ENCODE data around the gene PF4V1. TPM values are rescaled to one million over a fixed set of nuclear protein-coding genes. Genes with fewer than 3 reads are reported as not detected.

PF4V1 gene
- total RNA-seq, 2 experiments from 2014 or later = not detected

- ATAC-seq = no peak
- Mint-ChIP-seq H3K4me3 (no peak overlapping the region), H3K27me3 (peaks cover 10% of the 10 kb centered on the region), H3K4me1 (peaks cover 4% of the 10 kb centered on the region), H3K9me3 (ENCODE audit: low read depth) (peaks cover 2% of the 10 kb centered on the region), H3K36me3 (ENCODE audit: low read depth) (no peaks in the 10 kb centered on the region), H3K27ac (no peak overlapping the region)
- POLR2A ChIA-PET = no interaction called here
- CTCF ChIA-PET = no interaction called here
- DNase-seq = no peak
- intact Hi-C loops (cut with DNase I, micrococcal nuclease) = no loop called here
These were observed 20.4 kb upstream of the PF4V1 start for GRCh38 chr4:73832651-73833237.

- peak; percentile 4 for DNase-seq
- Mint-ChIP-seq H3K4me1 (peaks cover 4% of the 10 kb centered on the region), H3K9me3 (ENCODE audit: low read depth) (no peaks in the 10 kb centered on the region), H3K4me3 (no peak within 1 kb of the TSS), H3K27ac (no peak within 1 kb of the TSS), H3K27me3 (peaks cover 18% of the 10 kb centered on the region), H3K36me3 (ENCODE audit: low read depth) (no peaks in the 10 kb centered on the region)
- no peak for ATAC-seq
- intact Hi-C loops (cut with DNase I, micrococcal nuclease) = no loop called here
- ChIA-PET CTCF (no interaction called here), POLR2A (no interaction called here)
These were observed 16.5 kb upstream of the PF4V1 start, which contains the start of gene CXCL6 for GRCh38 chr4:73836373-73837279. TSS of gene CXCL6 (plus strand) at chr4:73836678. CDS start at chr4:73836751, 73 bp downstream.

GRCh38 chr4:73839071-73839470, 14.0 kb upstream of the PF4V1 start:
- intact Hi-C loops (cut with DNase I, micrococcal nuclease) = no loop called here
- DNase-seq (no peak), ATAC-seq (no peak)
- no peaks in the 10 kb centered on the region for H3K36me3 Mint-ChIP-seq (ENCODE audit: low read depth)
- no peaks in the 10 kb centered on the region for H3K9me3 Mint-ChIP-seq (ENCODE audit: low read depth)
- peaks cover 4% of the 10 kb centered on the region for H3K4me1 Mint-ChIP-seq
- H3K4me3 Mint-ChIP-seq = no peak overlapping the region
- POLR2A ChIA-PET = no interaction called here
- H3K27me3 Mint-ChIP-seq = peaks cover 18% of the 10 kb centered on the region
- no peak overlapping the region for H3K27ac Mint-ChIP-seq
- CTCF ChIA-PET = no interaction called here

GRCh38 chr4:73839715-73840114, 13.4 kb upstream of the PF4V1 start:
- Mint-ChIP-seq H3K4me3 (no peak overlapping the region), H3K36me3 (ENCODE audit: low read depth) (no peaks in the 10 kb centered on the region), H3K27ac (no peak overlapping the region), H3K4me1 (peaks cover 4% of the 10 kb centered on the region), H3K27me3 (peaks cover 20% of the 10 kb centered on the region), H3K9me3 (ENCODE audit: low read depth) (no peaks in the 10 kb centered on the region)
- ChIA-PET CTCF (no interaction called here), POLR2A (no interaction called here)
- no peak for DNase-seq
- ATAC-seq = no peak
- intact Hi-C loops (cut with DNase I, micrococcal nuclease) = no loop called here

DNA sequence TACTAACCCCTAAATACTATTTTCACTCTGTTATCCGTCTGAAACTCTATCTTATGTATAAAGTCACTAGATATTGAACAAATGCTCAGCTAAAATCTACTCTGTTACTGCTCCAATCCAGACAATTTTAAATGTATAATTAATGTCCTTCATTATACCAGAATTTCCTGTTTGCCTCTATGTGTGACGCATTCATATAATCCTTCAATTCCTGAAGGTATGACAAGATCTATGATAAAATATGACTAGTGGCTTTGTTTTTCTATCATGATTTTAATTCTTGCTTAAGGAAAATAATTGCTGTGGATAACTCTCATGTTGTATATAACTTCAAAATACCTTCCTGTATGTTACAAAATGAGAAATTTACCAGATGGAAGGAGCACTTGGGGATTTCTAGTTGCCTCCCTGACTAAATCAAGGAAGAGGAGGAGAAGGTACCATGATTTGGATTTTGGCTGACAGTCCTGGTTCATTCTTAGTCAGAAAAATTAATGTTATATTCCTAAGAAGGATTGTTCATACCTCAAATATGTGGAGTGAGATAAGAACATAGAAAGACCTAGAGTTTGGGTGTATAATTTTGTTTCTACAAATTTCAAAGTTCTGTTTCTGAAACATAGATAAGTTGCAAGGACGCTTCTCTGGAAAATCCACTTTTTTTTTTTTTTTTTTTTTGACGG, 11.7 kb upstream of the PF4V1 start:
- no peak overlapping the region for H3K27ac Mint-ChIP-seq
- intact Hi-C loops (cut with DNase I, micrococcal nuclease) = no loop called here
- CTCF ChIA-PET = interaction anchor here (1.3 kb wide), 1 partner anchor 327 kb away, joined by 3 read pairs; no protein-coding TSS in a partner anchor
- POLR2A ChIA-PET = no interaction called here
- peaks cover 4% of the 10 kb centered on the region for H3K4me1 Mint-ChIP-seq
- no peak overlapping the region for H3K4me3 Mint-ChIP-seq
- H3K27me3 Mint-ChIP-seq = peaks cover 18% of the 10 kb centered on the region
- H3K36me3 Mint-ChIP-seq (ENCODE audit: low read depth) = no peaks in the 10 kb centered on the region
- no peak for DNase-seq
- ATAC-seq = no peak
- H3K9me3 Mint-ChIP-seq (ENCODE audit: low read depth) = no peaks in the 10 kb centered on the region

- Mint-ChIP-seq H3K4me3 (no peak overlapping the region), H3K4me1 (no peaks in the 10 kb centered on the region), H3K27ac (no peak overlapping the region), H3K27me3 (peaks cover 10% of the 10 kb centered on the region), H3K36me3 (ENCODE audit: low read depth) (no peaks in the 10 kb centered on the region), H3K9me3 (ENCODE audit: low read depth) (no peaks in the 10 kb centered on the region)
- CTCF ChIA-PET = interaction anchor here (0.7 to 1.3 kb wide), 3 partner anchors 15 to 326 kb away, joined by 3 read pairs; no protein-coding TSS in a partner anchor
- POLR2A ChIA-PET = no interaction called here
- intact Hi-C loops (cut with DNase I, micrococcal nuclease) = no loop called here
- DNase-seq = no peak
- no peak for ATAC-seq
These were observed 10.4 kb upstream of the PF4V1 start for GRCh38 chr4:73842696-73843095.

DNA sequence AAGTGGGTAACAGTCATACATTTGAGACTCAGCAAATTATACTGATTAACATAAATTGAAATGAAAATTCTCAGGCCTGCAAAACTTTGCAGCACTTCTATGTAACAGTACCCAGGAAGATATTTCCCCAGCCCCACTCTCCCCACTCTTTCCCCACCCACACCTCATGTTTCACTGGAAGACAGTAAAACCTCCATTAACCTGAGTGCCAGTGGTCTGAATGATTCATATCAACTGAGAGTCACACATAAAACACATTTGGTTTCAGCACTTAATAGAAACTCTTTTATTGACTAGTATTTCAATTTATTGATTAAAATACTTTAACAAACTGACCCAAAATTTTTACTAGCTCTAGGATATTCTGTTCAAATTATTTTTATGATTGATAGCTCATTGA, 9.7 kb upstream of the PF4V1 start:
- H3K27me3 Mint-ChIP-seq = peaks cover 8% of the 10 kb centered on the region
- no peaks in the 10 kb centered on the region for H3K36me3 Mint-ChIP-seq (ENCODE audit: low read depth)
- intact Hi-C loops (cut with DNase I, micrococcal nuclease) = no loop called here
- H3K27ac Mint-ChIP-seq = no peak overlapping the region
- ChIA-PET CTCF (interaction anchor here (0.7 kb wide), 1 partner anchor 23 kb away, joined by 3 read pairs; no protein-coding TSS in a partner anchor), POLR2A (no interaction called here)
- H3K9me3 Mint-ChIP-seq (ENCODE audit: low read depth) = no peaks in the 10 kb centered on the region
- no peaks in the 10 kb centered on the region for H3K4me1 Mint-ChIP-seq
- DNase-seq = no peak
- no peak for ATAC-seq
- no peak overlapping the region for H3K4me3 Mint-ChIP-seq

- Mint-ChIP-seq H3K36me3 (ENCODE audit: low read depth) (no peaks in the 10 kb centered on the region), H3K9me3 (ENCODE audit: low read depth) (no peaks in the 10 kb centered on the region), H3K27me3 (peaks cover 8% of the 10 kb centered on the region), H3K27ac (no peak overlapping the region), H3K4me3 (no peak overlapping the region), H3K4me1 (no peaks in the 10 kb centered on the region)
- no peak for DNase-seq
- no peak for ATAC-seq
- intact Hi-C loops (cut with DNase I, micrococcal nuclease) = no loop called here
- ChIA-PET POLR2A (no interaction called here), CTCF (no interaction called here)
These were observed 8.8 kb upstream of the PF4V1 start for GRCh38 chr4:73844345-73844744.

DNA sequence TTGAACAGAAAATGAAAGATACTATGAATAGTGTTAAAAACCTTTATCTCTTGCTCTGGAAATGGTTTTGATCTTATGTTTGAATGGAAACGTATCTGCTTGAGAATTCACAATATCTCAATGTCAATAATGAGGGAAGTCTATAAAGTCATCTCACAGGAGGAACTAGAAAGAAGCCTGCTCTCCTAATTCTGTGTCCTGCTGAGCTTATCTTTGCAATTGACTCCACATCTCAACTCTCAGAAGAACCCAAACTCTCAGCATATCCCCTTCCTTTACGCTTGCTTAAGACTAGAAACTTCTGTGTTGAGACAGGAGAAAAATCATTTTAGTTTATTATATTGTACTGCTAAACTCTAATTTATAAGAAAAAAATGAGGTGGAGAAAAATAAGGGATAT, 8.3 kb upstream of the PF4V1 start:
- intact Hi-C loops (cut with DNase I, micrococcal nuclease) = no loop called here
- Mint-ChIP-seq H3K4me1 (no peaks in the 10 kb centered on the region), H3K27me3 (peaks cover 5% of the 10 kb centered on the region), H3K4me3 (no peak overlapping the region), H3K9me3 (ENCODE audit: low read depth) (no peaks in the 10 kb centered on the region), H3K27ac (no peak overlapping the region), H3K36me3 (ENCODE audit: low read depth) (no peaks in the 10 kb centered on the region)
- DNase-seq (no peak), ATAC-seq (no peak)
- CTCF ChIA-PET = no interaction called here
- POLR2A ChIA-PET = no interaction called here

GRCh38 chr4:73847526-73848182, 5.4 kb upstream of the PF4V1 start:
- intact Hi-C loops (cut with DNase I, micrococcal nuclease) = no loop called here
- ATAC-seq = no peak
- Mint-ChIP-seq H3K36me3 (ENCODE audit: low read depth) (no peaks in the 10 kb centered on the region), H3K27ac (no peak overlapping the region), H3K4me3 (no peak overlapping the region), H3K27me3 (peaks cover 3% of the 10 kb centered on the region), H3K4me1 (no peaks in the 10 kb centered on the region), H3K9me3 (ENCODE audit: low read depth) (no peaks in the 10 kb centered on the region)
- ChIA-PET POLR2A (no interaction called here), CTCF (no interaction called here)
- DNase-seq = no peak

DNA sequence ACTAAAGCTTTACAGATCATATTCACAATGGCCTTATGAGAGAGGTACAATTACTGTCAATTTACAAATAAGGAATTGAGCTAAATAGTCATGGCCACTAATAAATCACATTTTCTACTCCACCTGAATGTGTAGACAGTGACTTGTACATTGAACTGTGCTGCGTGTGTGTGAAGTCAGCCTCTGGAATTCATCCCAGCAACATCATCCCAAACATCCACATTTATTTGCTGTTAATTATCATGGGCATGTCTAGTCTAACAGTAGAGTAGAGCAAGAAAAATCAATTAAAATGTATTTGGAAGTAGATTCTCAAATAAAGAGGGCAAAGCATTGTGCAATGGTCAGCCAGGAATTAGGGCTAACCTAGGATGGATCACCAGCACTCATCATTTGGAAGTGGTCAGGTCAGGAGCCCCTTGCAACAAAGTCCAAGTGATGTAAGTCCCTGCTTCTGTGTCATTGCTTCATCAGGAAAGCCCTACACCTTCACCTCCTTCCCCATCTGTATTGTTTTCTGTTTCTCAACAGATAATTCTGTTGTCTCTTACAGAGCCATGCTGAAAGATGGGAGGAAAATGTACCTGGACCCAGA, 4.8 kb upstream of the PF4V1 start:
- no peak for DNase-seq
- ChIA-PET CTCF (no interaction called here), POLR2A (no interaction called here)
- Mint-ChIP-seq H3K4me1 (no peaks in the 10 kb centered on the region), H3K9me3 (ENCODE audit: low read depth) (no peaks in the 10 kb centered on the region), H3K4me3 (no peak overlapping the region), H3K36me3 (ENCODE audit: low read depth) (no peaks in the 10 kb centered on the region), H3K27ac (no peak overlapping the region), H3K27me3 (peaks cover 3% of the 10 kb centered on the region)
- intact Hi-C loops (cut with DNase I, micrococcal nuclease) = no loop called here
- ATAC-seq = no peak
